A673 (cell line): ENCODE data around the gene MAN1A2.

Source experiments
- EZH2 ChIP-seq: fragments of 200-600 bp; sonication (generic); IDR thresholded peaks from 2 replicates; pipeline ENCODE4 v1.6.1; 2017; ENCODE audit warnings: borderline replicate concordance, low read depth, mild to moderate bottlenecking, mixed read lengths, antibody characterized with exemption, low read length; ENCODE audit not compliant: poor library complexity, severe bottlenecking
- TF ChIP-seq, protein P1 (sequence below): fragments of 300-800, 200-600 bp; sonication (generic); conservative IDR thresholded peaks from 2 replicates; pipeline ENCODE4 v1.5.1; 2017; ENCODE audit warnings: low read depth, mild to moderate bottlenecking, antibody characterized with exemption, low read length, moderate library complexity, mixed read lengths

DNA sequence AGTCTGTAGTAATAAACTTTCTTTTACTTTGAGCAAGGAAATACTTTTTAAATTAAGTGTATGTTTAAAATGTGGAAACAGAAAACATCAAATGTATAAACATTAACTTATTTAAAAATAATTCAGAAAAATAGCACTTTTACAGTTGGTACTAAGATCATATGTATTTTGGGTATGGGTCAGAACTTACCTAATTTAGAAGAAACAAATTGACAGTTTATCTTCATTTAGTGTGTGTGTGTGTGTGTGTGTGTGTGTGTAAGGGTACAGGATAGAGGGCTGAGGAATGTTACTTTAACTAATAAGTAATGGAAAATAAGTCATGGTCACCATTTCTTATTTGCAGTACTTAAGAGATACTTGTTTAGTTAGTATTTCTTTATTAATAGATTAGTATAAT is 3.3 kb downstream of the MAN1A2 start:
- TF ChIP-seq EZH2: no peak
- TF ChIP-seq, protein P1, sequence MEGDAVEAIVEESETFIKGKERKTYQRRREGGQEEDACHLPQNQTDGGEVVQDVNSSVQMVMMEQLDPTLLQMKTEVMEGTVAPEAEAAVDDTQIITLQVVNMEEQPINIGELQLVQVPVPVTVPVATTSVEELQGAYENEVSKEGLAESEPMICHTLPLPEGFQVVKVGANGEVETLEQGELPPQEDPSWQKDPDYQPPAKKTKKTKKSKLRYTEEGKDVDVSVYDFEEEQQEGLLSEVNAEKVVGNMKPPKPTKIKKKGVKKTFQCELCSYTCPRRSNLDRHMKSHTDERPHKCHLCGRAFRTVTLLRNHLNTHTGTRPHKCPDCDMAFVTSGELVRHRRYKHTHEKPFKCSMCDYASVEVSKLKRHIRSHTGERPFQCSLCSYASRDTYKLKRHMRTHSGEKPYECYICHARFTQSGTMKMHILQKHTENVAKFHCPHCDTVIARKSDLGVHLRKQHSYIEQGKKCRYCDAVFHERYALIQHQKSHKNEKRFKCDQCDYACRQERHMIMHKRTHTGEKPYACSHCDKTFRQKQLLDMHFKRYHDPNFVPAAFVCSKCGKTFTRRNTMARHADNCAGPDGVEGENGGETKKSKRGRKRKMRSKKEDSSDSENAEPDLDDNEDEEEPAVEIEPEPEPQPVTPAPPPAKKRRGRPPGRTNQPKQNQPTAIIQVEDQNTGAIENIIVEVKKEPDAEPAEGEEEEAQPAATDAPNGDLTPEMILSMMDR: no peak
